Stimulated activated CD8-positive, alpha-beta memory T cell treated with anti-CD3 and anti-CD28 coated beads, Interleukin-4, amount 100 ng/mL, for 1 hour (primary cell): ENCODE measurements around the gene KLHL1.

ENCODE experiments used
- DNase-seq, 2 donors: peaks; one replicate each; pipeline ENCODE4 v3.0.0-alpha.2; 2020; ENCODE audit warnings: low read depth in 2 of 2, low spot score in 1 of 2

Gene KLHL1

DNA sequence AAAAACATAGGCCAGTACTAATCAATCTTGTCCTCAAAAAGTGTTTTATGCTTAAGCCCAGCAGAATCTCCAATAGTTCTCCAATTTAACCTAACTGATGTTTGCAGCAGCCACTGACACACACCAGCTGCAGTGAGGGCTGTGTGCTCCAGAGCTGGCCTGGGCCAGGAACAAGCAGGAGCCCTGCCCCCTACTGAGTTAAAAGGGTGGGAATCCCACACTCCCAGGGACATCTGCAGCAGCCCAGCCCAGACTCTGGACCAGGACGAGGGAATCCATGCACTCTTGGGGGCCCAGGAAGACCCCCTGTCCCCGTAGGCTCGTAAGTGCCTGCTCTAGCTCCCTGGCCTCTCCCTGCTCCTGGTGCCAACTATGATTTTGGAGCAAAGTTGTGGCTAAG, 92.1 kb downstream of the KLHL1 start:
- DNase-seq = no peak

DNA sequence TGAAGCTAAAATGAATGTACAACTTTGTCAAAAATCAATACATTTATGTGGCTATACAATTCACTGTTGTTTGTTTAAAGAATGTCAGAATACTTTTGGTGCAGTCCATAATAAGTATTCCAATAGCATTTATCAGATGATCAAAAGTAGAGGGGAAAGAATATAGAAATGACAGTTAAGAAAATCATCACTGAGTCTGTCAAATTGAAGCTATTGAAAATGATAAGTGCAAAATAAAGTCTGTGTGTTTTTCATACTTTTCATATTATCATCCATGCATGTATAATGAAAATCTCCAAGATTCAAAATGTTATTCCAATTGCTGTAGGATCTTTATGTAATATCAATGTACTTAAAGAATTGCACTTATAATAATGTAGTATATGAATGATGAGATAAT, 93.9 kb downstream of the KLHL1 start:
- DNase-seq = no peak

DNA sequence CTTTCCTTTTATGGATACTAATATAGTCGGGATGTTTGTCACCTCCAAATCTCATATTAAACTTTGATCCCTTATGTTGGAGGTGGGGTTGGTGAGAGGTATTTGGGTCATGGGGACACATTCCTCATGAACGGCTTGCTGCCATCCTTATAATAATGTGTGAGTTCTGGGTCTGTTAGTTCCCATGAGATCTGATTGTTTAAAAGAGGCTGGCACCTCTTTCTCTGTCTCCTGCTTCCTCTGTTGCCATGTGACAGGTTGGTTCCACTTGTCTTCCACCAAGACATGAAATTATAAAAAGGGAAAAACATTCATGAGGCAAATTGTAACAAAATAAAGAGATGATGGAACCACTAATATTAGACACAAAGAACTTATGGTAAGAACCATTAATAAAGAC, 108.4 kb downstream of the KLHL1 start:
- DNase-seq = no peak

DNA sequence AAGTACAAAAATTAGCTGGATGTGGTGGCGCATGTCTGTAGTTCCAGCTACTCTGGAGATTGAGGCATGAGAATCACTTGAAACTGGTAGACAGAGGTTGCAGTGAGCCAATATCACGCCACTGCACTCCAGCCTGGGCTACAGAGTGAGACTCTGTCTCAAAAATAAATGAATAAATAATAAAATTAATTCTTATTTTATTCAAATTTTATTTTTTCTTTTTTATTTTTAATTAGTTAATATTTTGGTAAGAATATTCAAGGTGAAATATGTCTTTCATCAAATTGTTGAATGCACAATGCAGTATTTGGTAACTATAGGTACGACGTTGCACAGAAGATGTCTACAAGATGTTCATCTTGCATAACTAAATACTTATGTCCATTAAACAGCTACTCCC, 111.2 kb downstream of the KLHL1 start:
- DNase-seq = no peak

DNA sequence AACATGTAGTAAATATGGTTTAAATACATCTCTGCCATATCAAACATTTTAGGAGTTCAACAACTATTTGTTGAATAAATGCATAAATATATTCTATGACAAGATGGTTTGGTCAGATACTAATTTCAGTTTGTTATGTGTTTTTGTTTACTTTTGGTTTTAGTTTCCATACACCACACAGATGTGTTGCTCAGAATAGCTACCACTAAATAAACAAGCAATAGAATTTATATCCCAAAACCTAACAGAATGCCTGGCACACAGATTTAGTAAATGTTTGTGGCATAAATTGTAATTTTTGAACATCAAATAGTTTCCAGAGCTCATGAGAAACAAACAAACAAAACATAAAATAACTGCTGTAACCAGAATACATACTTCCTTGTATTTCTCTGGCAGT, 127.5 kb downstream of the KLHL1 start:
- no peak for DNase-seq

DNA sequence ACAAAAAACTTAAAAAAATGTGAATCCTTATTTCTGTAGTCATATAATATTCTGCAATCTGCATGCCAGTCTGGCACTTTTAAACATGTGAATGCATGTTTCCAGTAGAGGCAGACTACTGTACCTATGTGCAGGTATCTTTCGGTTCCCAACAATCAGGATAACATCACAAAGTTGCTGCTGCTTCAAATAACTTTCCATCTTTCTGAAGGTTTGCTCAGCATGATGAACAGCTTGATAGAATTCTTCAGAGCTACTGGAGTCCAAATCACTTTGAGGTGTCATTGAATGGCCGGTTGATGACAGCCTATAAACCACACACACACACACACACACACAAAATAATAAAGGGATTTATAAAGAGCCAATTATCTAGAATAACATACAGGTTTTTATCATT, 132.8 kb downstream of the KLHL1 start:
- DNase-seq = no peak

DNA sequence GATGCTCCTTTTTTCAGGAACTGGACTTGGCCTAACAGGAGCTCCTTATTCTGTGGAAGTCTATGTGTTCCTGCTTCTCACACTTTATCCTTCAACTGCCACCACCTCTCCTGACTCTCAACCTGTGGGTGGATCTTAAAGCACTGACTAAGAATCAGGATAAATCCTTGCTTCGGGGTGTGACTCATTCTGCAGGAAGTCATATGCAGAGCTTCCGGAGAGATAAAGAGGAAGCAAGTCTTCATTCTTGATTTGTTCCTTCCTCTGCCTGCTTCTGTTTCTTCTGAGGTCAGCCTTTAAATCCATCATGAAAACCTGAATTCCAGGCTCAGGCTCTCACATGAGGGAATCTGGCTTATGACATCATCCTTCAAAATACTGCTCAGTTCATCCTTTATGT, 137.7 kb downstream of the KLHL1 start:
- DNase-seq = no peak

DNA sequence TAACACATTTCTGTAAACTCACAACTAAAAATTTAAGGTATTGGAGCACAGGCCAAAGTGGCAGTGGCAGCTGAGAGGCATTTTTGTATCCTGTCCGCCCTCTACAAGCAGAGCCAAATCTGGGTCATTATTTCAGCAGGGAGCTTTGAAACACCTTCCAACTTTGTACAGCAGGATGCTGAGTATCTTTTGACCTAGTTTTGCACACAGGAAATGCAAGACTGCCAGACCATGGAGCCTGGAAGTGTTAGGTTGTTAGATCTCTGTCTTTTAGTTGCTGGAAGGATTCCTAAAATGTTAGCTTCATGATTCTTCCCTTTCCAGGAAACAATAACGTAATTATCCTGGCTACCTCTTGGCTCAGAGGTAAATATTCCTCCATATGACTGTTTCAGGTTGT, 149.2 kb downstream of the KLHL1 start:
- DNase-seq = no peak

DNA sequence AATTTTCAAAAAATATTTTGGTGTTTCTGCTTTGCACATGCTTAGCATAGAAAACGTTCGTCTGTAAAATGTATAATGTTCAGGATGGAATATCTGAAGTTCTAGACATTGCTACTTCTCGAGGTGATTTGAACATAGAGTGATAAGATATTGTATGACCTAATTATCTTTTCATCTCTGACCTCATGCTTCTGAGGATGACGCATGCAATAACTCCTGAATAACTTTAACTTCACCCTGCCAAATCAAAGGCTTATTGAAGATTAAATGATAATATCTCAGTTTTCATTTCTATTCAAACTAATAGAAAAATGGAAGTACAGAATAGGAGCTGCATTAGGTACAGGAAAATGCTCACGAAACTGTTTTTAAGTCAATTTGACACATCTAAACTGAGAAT, 151.4 kb downstream of the KLHL1 start:
- DNase-seq = no peak

DNA sequence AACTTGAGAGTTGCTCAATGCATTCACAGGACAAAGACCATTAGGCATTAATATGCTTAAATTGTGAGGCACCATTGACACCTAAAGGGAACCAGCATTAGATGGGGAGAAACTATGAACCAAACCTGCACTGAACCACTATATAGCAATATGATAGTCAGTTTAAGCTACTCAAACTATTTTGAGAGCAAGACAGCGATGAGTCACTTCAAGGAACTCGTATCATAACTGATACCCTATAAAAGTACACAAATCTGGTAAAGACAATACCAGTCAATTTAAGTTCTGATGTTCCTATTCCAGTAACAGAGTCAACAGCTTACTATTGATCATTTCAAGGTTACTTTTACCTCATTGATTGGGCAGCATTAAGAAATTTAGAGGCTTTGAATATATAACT, 151.9 kb downstream of the KLHL1 start:
- DNase-seq = no peak

DNA sequence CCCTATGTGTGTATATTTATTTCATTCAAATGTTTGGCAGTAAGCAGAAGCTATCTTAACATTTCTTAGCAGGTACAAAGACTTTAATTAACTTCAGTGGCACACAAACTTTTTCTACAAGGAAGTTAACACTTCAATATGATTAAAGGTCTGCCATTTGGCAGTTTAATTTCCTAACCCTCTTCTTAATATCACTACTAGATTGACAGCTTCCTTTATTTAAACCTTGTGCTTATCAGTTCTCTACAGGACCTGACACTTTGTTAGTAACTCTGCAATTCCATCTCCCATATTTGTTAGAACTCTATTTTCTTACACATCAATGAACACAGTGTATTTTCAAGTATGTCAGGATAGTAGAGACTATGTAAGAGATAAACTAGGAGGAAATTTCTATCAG, 153.0 kb downstream of the KLHL1 start:
- no peak for DNase-seq

DNA sequence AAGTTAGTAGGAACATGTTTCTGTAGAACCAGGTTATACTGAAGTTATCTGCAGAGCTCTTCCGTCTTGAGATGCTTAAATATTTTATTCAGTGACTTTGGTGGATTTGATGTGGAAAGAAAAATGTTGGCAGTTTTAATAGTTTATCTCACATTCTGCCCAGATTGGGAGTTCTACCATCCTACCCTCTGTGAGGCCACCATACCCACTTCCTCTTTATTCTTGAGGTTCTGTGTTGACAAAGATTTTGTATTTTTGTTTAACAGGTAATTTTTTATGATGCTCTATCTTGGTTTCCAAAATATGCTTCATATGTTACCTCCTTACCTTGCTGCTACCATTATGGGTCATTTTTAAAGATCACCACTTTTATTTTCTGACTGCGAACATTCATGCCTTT, 156.8 kb downstream of the KLHL1 start:
- no peak for DNase-seq

DNA sequence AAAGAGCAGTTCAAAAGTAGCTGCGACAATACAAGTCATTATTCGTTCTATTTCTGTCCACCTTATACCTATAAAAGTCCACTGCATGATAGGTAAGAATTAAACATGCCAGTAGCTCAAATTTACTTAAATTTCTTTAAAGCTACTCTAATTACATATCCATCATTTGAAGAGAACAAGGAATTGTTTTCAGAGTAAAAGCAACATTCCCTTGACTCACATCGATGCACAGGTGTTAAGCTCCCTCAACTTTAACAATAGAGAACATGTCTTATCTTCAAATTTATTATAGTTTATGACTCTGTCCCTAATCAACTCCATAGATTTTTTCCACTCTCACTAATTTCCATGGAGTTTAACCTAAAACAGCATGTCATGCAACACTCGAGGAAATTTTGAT, 158.1 kb downstream of the KLHL1 start:
- no peak for DNase-seq

DNA sequence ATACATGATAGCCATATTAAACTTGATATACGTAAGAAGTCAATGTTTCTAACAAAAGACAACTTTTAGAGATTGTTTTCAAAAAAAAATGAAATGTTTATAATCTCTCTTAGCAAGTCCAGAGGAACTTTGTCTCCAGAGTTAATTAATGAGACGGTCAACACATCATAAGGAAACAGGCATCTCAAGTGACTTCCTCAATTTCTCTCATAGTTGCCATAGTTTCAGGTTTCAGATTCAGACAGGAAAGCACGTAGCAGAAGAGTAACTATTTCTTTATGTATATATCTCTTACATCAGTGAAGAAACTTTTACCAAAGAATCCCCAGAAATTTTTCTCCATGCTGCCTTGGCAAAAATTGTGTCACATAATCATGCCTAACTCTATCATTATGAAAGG, 160.2 kb downstream of the KLHL1 start:
- DNase-seq = no peak

DNA sequence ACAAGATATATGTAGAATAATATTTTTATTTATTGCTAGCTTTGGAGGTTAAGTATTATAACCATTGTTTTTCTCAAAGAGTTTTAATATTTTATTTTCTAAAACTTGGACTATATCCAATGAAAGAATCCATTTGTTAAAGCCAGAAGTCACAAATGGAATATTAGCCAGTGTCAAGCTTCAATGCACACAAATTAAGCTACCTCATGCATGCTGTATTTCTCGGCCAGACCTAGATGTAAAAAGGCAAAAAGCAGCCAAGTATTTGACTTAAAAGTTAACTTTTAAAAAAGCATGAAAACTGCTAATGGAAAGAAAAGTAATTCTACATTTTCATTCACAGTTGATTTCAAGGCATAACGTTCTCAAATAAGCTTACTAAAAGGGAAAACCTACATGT, 160.7 kb downstream of the KLHL1 start:
- no peak for DNase-seq

DNA sequence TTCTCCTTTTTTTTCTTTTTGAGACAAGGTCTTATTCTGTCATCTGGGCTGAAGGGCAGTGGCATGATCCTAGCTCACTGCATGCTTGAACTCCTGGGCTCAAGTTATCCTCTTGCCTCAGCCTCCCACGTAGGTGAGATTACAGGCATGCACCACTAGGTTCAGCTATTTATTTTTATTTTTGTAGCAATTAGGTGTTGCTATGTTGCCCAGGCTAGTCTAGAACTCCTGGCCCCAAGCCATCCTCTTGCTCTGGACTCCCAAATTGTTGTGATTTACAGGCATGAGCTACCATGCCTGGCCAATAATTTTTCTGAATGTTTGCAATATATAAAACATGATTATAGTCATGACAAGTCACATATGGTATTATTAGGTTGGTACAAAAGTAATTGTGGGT, 161.7 kb downstream of the KLHL1 start:
- no peak for DNase-seq

DNA sequence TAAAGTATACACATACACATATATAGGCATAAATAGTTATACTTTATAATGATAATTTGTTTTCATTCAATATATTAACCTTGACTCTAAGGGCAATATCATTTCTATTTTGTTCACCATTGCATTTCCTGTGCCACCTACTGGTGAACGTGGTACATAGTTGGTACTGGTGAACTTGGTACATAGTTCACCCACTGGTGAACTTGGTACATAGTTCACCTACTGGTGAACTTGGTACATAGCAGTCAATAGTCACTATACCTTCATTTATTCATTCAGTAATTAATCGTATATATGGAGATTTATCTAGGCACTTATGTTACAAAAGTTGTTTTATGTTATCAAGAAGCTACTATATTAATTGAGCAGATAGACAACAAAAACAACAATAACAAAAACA, 173.2 kb downstream of the KLHL1 start:
- no peak for DNase-seq

DNA sequence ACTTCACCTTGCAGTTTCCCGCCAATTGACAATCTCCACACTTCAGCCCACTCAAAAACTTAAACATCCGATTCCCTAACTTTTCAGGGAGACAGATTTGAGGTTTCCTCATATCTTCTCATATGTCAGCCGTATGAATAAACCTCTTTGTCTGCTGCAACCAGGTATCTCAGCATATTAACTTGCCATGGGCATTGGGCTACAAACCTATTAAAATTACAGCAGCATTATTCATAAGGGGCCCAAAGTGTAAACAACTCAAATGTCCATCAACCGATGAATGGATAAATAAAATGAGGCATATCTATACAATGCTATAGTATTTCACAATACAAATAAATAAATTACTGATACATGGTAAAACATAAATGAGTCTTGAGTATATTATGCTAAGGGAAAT, 180.0 kb downstream of the KLHL1 start:
- DNase-seq = no peak

DNA sequence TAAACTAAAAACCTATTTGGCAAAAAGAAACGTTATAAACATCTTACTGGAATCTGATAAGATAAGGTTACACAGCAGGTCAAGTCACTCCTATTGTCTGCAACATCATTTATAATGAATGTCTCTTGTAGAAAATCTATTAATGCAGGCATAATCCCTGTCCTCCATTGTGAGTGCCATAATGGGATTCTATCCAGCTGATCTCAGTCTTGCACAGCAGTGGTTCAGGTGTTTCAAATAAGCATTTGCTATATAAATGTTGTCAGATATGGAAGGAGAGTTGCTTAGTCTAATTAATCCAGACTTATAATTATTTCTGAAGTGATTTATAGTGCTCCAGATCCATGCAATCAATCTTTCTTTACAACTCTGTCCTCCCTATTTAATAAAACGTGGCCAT, 187.1 kb downstream of the KLHL1 start:
- DNase-seq = no peak

DNA sequence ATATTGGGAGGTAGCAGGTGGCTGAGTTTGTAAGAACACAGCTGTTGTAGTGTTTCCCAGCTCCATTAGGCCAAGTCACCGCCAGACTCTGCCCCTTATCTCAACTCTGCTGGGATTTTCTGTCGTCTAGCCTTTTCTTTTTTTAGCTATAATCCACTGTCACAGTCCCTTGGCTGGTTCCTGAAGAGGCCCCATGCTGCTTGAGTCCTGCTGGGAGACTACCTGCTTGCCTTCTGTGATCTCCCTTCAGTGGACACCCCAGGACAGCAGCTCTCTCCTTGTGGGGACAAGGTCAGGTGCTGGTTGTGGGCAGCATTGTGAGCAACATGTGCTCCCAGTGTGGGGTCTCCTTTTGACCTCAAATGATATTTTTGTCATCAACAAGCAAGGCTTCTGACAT, 195.6 kb downstream of the KLHL1 start:
- DNase-seq = no peak

DNA sequence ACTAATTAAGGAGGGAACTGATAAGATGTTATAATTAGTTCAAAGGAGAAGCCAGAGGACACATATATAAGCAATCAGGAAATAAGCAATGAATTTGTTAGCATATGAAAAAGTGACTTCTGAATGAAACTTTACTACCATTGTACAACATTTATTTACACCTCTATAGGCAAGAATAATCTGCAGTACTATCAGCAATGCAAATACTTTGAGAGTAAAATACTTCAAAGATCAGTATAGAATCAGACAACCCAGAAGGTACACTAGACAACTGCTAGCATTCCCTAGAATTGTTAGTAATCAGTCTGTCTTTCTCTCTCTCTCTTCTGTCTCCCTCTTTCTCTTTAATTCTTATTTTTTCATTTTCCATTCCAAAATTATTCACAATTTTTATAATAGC, 197.5 kb downstream of the KLHL1 start:
- DNase-seq = no peak

DNA sequence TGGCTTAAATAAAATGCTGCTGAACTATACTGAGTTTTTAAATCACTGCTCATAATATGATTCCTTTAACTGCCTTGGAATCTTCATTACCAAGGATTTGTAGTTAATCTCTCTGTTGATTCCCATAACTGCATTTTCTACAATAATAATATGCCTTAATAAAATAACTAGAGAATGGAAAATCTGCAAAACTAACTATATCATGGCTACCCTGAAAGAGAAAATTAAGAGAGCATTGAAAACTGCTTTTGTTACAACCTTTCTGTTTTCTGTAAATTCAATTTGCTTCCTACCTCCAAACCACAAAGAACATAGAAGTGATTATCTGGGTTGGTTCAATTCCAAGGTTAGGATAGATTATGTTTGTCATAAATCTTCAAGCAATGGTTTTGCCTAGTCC, 203.5 kb downstream of the KLHL1 start:
- no peak for DNase-seq

DNA sequence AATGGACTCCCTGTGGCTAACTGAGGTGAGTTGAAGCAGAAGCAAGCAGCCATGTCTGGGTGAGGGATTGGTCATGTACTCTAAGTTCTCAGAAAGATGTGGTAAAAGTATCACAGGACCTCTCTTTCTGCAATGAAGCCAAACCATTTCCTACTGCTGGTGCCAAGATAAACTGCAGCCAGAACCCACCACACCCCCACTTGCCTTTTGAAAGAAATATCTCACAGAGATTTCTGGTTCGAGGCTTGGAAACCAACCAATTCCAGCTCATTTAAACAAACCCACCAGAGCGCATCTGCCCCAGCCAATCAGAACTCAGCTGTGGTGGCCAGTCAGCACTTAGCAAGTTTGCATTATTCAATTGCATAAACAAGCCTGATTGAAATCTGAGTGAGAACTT, 205.2 kb downstream of the KLHL1 start:
- DNase-seq = no peak

DNA sequence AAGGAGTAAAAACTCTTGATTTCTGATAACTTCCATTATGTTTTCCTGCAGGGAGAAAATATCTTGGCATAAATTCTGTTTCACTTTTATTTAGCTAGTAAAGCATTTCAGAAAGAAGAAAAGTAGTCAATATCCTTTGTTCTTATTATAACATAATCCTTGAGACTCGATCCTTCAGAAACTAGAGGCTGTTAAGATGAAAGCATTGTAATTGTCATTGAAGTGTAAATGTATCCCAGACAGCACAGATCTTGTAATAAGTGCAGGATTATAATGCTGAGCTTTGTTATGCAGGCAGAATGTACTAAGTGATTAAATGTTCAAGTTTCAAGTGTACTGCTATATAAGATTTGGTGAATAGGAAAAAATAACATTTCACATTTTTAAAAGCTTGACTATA, 225.8 kb downstream of the KLHL1 start:
- DNase-seq = no peak
